ENCODE results near the gene TTYH1.

DNA sequence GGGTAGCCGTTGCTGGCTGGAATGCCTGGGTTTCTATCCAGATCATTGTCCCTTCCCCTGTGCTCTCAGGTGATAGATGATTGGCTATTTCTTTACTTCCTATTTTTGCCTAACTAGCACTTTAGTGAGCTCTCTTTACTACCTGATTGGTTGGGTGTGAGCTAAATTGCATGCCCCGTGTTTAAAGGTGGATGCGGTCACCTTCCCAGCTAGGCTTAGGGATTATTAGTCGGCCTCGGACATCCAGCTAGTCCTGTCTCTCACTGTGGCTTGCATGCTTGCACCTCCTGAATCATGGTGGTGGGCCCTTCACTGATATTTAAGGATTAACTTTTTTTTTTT lies 10.1 kb downstream of the TTYH1 start:
- TF ChIP-seq, protein P1, sequence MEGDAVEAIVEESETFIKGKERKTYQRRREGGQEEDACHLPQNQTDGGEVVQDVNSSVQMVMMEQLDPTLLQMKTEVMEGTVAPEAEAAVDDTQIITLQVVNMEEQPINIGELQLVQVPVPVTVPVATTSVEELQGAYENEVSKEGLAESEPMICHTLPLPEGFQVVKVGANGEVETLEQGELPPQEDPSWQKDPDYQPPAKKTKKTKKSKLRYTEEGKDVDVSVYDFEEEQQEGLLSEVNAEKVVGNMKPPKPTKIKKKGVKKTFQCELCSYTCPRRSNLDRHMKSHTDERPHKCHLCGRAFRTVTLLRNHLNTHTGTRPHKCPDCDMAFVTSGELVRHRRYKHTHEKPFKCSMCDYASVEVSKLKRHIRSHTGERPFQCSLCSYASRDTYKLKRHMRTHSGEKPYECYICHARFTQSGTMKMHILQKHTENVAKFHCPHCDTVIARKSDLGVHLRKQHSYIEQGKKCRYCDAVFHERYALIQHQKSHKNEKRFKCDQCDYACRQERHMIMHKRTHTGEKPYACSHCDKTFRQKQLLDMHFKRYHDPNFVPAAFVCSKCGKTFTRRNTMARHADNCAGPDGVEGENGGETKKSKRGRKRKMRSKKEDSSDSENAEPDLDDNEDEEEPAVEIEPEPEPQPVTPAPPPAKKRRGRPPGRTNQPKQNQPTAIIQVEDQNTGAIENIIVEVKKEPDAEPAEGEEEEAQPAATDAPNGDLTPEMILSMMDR (conservative IDR thresholded peaks at IDR 0.05 in 1 of 2, IDR thresholded peaks at IDR 0.05 in 1 of 2; ENCODE audit: low read depth in 1 of 2, low read length in 2 of 2), result no peak
- TF ChIP-seq EZH2 (IDR thresholded peaks at IDR 0.05; ENCODE audit: low read length, missing control alignments), result no peak

Data from fibroblast of lung (primary cell).